ENCODE results near the gene OLFM2.
"Not testable (repeated sequence)": the region's sequence is repeated elsewhere in the genome, so short reads cannot be mapped to it uniquely, and the experiment has no call there.

The OLFM2 gene

GRCh38 chr19:9827289-9828238 is 108.8 kb downstream of the OLFM2 start, which contains the start of gene UBL5:
Gene UBL5, plus strand, starts transcription at chr19:9827918. Its CDS starts 420 bp downstream, at chr19:9828338.
- no peak for FAIRE-seq

- FAIRE-seq, result no peak
Measured at GRCh38 chr19:9823816-9824215, 112.5 kb downstream of the OLFM2 start.

GRCh38 chr19:9820034-9820433 is 116.3 kb downstream of the OLFM2 start:
- not testable (repeated sequence) for FAIRE-seq

- no peak for FAIRE-seq
Measured at GRCh38 chr19:9819596-9819909, 116.8 kb downstream of the OLFM2 start.

- peak; percentile 69 for FAIRE-seq
Measured at GRCh38 chr19:9818734-9819595, 117.3 kb downstream of the OLFM2 start, which contains the start of gene FBXL12. Gene FBXL12, minus strand, starts transcription at chr19:9819079. Its CDS starts 266 bp downstream, at chr19:9818813.

GRCh38 chr19:9818175-9818733 is 118.1 kb downstream of the OLFM2 start:
- no peak for FAIRE-seq

- FAIRE-seq, result no peak
Measured at GRCh38 chr19:9811139-9811538, 125.2 kb downstream of the OLFM2 start.

GRCh38 chr19:9808855-9809824 is 127.2 kb downstream of the OLFM2 start:
- no peak for FAIRE-seq

- no peak for FAIRE-seq
Measured at GRCh38 chr19:9806803-9807202, 129.5 kb downstream of the OLFM2 start.

All from colon (tissue), 2 donors.